ENCODE measurements around the gene SLC16A12.

SLC16A12 gene

DNA sequence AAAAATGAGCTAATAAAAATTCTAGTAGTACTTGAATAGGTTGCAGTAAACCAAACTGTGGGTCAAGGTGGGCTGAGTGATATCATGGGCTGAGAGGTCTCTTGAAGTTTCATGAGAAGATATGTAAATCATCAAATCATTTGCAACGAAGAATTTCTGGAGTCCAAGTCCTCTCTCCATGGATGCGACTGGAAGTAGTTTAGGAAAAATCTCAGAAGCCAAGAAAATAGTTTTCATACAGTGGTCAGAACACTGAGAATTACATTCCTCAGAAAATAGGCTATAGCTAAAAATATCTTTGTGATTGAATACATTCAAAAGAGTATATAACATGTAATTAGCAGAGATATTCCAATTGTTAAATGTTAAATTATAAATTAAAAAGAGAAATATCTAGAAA, 146.6 kb downstream of the SLC16A12 start:
- no peak for DNase-seq

DNA sequence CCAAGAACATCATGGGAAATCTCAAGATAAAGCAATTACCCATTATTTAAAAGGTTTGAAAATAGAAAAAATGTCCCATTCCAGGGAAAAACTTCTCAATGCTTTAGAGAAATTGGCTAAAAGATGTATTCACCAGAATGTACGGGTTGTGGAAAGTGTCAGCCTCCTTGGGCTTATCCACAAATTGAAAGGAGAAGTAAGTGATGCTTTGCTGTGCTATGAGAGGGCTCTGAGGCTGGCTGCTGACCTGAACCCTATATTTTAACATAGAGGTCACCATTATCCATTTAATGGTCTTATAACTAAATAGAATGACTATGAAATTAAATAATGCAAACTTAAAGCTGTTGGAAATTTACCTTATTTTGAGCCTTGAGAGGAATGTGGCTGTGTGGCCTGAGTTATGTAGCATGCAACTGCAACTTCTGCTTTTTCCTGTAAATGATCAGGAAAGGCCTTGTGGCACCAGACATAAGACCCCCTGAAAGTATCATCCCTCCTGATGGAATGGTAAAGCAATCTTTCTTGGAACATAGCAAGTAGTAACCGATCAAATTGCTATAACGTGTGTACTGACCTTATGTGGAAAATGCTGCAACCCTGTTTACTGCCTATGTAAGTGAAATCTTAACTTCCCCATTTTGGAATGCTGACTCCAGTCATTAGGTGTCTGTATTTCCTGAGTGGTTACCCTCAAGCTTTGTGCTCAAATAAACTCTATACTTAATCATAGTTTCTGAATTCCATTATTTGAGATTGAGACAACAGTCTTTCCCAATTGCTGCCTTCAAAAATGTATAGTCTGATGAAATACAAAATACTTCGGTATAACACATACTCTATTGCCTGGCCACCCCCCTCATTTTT, 150.7 kb downstream of the SLC16A12 start:
- no peak for DNase-seq

DNA sequence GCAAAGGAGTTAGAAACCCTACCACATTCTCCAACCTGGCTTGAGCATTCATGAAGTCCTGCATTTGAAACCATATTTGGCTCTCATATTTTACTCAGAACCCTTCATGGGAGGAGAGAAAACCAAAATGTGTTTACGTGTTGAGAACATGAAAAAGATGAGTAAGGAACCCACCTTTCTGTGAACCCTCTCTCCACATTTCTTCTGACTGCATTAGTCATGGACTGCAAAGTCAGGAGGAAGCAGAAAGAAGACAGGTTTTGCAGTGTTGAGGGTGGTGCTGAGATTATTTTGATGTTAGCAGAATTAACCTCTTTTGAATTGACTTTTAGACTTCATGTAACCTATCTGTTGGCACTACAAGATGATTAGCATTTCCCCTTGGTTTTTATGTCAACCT, 152.6 kb downstream of the SLC16A12 start:
- no peak for DNase-seq

Measured in CD4-positive, alpha-beta T cell treated with Interleukin-6 for 4 hours (primary cell).